Fibroblast of skin of abdomen (primary cell): ENCODE results near the gene PLCL1.

Experiments used
- DNase-seq: peaks from one replicate; pipeline ENCODE4 v3.0.0-alpha.2; 2013

PLCL1 gene

DNA sequence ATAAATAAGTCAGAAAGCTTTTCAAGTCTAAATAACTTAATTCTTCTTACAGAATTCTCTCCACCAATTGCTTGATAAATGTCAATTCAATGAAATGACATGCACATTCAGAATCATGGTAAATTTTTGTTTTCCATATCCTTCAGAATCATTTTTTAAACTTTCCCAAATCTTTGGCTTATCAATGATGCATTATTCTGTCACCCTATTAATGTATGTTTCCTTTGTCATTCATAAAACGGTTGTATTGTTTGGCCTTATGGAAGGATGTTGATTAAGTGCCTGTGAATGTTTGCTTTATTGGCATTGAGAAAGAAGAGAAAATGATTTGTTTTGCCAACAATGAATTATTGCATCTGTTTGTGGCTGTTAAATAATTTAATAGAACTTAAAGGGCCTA lies 260.9 kb downstream of the PLCL1 start:
- no peak for DNase-seq

GRCh38 chr2:198066597-198066996 lies 262.2 kb downstream of the PLCL1 start:
- no peak for DNase-seq

- no peak for DNase-seq
Observed at GRCh38 chr2:198072655-198073054, 268.3 kb downstream of the PLCL1 start.

- no peak for DNase-seq
Observed at GRCh38 chr2:198073253-198073652, 268.9 kb downstream of the PLCL1 start.

DNA sequence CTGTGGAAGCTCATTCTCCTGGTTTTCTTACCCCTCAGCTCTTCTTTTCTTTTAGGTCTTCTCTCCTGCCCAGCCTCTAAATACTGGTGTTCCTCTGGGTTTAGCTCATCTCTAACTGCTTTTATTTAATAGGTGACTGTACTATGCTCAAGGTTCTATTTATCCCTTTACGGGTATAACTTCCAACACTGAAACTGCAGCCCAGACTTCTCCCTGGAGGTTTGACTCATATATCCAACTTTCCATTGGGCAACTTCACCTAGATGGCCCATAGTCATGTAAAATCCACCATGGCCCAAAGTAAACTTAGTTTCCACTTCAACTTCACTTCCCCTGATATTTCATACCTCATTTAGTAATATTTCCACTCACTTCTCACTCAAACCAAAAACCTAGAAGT lies 273.1 kb downstream of the PLCL1 start:
- no peak for DNase-seq

DNA sequence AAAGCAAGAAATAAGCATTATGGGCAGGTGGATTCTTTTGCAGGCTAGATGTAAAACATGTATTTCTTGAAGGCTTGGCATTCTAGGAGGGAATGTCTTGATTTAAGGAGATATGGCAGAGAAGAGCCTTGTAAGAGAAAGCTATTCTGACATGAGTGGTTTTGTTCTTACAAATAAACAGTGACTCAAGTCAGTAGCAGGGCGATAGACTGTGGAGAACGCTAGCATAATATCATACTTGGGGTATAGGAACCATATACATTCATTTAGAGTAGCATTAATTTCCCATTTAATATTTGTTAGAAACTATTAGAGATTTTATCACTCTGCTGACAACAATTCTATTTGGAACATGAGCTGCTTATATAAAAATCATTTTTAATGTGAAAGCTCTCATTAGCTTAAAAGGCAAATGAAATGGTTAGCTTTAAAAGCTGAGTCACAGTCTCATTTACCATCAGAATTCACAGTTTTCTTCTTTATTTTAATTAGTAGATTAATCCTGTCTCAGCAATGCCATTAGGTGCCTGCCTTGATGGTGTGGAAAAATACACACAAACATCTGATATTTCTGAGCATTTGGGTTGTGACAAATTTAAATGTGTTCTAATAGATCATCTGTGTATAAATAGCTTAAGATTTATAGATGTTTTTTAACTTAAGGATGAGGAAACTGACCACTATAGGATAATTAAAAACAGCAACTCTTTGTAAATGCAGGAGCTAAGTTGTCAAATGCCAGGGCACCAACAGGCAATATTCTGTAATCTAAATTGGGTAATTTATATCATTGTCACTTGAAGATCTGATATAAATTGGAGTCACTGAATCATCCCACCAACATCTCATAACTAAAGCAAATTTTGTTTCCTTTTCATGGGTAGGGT lies 276.7 kb downstream of the PLCL1 start:
- no peak for DNase-seq

GRCh38 chr2:198084156-198084555 lies 279.8 kb downstream of the PLCL1 start:
- DNase-seq = no peak

DNA sequence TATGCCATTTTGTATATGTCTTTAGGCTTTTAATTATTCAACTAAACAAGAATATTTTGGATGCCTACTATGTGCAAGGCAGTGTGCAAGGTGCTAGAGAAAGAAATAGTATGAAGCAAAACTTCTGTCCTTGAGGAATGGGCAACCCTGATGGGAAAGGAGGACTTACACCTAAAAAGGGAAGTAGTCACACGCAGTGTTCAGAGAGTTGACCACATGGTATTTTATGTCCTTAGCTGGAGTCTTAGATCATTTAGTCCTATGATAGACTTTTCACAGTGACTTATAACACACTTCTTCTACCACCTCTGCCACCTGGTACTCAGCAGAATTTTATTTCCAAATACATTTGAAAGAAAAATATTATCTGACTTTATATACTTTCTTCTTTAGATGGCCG lies 291.6 kb downstream of the PLCL1 start:
- no peak for DNase-seq

- no peak for DNase-seq
Observed at GRCh38 chr2:198096965-198097364, 292.6 kb downstream of the PLCL1 start.

GRCh38 chr2:198097630-198098029 lies 293.2 kb downstream of the PLCL1 start:
- DNase-seq = no peak

DNA sequence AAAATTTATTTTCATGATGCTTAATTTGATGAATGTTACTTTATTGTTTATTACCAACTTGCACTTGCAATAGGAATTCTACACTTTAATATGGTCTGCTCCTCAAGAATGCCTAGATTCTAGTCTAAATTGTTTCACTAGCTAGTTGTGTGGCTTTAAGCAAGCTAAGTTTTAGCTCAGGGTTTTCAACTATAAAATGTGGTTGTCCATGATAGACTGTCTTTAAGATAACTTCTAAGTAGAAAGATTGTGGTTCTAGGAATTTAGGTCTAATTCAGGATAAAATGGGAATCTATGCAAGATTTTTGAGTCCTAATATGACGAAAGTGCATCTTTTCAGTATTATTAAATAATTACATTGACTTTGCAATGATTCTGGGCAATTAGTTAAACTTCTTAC lies 294.0 kb downstream of the PLCL1 start:
- DNase-seq = no peak

DNA sequence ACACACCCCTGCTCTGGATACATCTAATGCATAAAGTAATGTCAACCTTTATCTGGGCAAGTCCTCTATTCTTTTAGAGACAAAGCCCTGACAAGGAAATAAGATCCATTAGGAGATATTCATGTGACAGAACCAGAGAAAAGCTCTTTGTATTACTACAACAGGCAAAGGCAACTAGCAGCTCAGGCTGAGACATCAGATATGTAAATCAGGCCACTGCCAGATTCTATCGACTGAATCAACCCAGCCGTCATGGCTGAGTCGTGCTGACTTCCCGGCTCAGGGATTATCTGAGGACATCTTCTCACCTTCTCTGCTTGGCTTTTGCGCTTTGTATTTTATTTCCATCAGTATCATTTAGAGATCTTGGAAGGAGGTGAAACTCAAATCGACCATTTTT lies 294.5 kb downstream of the PLCL1 start:
- DNase-seq = peak; percentile 23

DNA sequence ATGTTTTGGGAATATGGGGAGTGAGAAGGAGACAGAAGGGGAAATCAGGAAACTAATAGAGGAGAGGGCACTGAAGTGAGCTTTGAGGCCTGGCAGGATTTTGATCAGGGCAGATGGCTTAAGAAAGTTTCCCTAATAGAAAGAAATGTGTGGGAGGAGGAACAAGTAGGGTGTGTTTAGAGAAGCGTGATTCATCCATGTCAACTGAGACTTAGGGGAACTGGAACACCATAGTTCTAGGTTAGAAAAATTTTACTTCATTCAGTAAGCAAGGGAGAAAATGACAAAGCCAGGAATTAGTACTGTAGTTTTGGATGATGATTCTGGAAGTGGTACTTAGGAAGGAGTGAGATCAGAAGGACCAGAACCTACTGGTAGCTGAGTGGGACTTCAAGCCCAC lies 296.0 kb downstream of the PLCL1 start:
- DNase-seq = no peak

DNA sequence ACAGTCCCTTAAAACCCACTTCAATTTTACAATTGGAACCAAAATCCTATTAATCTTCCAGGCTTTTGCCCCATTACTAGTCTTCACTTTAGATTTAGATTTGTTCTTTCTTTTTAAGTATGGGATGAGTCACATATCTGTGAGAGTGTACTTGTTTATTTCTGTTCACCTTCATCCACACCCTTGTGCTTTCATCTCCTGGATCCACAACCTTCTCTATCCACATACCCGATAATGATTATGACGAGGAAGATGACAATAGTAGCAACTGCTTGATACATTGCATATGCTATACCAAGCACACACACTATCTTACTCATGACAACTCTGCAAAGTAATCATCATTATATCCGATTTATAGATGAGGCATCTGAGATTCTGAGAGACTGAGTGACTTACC lies 297.3 kb downstream of the PLCL1 start:
- no peak for DNase-seq

DNA sequence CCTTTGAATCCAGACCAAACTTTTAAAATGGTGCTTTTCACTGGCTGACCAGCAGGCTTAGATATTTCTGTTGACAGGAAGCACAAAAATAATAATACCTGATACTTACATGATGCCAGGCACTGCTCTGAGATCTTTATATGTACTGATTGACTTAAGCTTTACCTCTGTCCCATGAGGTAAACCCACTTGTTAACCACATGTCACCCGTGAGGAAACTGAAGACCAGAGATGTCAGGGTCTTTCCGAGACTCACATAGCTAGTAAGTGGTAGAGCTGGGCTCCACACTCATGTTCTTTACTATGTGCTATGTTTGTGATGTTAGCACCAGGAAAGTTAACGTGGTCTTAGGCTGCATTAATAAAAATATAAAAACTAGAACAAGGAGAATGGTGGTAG lies 297.7 kb downstream of the PLCL1 start:
- no peak for DNase-seq

- no peak for DNase-seq
Observed at GRCh38 chr2:198102856-198103255, 298.5 kb downstream of the PLCL1 start.

DNA sequence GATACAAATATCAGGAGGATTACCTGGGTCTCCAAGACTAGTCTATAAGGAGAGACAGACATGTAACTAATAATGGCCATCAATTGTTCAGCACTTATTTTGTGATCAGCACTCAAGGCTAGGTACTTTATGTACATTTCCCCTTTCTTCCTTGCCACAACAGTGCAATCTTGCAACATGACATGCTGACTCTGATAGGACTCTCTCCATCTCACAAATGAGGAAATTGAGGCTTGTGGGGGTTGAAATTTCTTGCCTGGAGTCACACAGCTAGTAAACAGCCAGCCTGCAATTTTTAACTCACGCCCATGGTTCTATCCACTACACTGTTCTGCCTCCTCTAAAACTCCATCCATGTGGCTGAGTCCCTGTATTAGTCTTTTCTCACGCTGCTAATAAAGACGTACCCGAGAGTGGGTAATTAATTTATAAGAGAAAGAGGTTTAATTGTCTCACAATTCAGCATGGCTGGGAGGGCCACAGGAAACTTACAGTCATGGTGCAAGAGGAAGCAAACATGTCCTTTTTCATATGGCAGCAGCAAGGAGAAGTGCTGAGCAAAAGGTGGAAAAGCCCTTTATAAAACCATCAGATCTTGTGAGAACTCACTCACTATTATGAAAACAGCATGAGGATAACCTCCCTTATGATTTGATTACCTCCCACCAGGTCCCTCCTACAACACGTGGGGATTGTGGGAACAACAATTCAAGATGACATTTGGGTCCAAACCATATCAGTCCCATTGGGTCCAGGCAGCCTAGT lies 302.4 kb downstream of the PLCL1 start:
- no peak for DNase-seq

DNA sequence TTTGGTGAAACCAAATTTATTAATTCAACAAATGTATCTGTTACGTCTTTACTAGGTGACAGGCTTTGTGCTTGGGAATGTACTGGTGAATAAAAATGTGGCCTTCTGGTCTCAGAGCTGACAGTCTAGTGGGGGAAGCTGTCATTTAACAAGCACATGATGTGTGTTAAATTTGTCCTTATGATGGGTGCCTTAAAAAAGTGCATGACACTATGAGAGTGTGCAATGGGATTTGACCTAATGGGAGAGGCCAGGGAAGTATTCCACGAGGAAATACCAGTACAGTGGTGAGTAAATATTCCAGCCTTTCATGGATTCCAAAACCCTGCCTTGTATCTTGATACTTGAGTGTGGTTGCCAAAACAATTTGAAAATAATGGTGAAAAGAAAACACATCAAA lies 308.9 kb downstream of the PLCL1 start:
- no peak for DNase-seq

GRCh38 chr2:198114064-198114463 lies 309.7 kb downstream of the PLCL1 start:
- DNase-seq = no peak

GRCh38 chr2:198115201-198115600 lies 310.8 kb downstream of the PLCL1 start:
- DNase-seq = no peak

DNA sequence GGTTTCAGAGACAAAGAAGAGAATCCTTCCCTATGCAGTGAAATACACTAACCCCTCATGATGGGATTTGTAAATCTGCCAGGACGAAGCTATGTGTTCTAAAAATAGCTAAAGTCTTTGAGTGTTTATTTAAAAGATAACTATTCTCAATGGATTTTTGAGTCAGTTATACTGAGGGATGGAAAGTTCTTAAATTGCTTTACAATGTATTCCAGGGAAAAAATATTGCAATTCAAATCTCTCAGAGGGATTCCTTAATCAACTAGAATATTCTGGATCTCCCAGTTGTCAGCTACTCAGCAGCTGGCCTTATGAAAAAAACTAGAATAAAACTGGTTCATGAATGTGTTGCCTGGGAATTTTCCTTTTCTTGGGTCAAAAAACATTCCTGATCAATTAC lies 312.4 kb downstream of the PLCL1 start:
- DNase-seq = peak; percentile 52

DNA sequence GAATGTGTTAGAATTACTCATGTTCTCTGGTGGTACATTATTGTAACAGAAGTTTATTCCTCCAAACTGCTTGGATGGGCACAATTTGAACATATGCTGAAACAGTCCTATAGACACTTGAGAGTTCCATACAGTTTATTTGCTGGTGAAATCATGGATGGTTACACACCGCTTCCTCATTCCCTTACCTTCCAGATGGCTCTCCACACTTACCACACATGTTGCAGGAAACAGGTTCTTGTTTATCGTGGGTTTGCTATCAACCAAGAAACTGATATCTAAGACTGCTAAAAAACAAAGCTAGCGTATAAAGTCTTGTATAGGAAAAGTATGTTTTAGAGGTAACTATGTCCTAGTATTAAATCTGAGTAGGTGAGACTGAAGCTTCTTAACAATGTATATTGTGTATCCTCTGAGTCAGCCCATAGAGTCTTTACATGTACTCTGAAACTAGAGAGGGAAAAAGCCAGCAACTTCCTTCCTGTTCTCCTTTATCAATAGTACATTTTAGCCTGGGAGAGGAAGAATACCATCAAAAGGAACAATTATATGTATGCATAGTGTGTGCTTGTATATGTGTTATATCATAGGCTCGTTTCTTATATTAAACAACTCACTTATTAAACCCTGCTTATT lies 313.1 kb downstream of the PLCL1 start:
- no peak for DNase-seq

DNA sequence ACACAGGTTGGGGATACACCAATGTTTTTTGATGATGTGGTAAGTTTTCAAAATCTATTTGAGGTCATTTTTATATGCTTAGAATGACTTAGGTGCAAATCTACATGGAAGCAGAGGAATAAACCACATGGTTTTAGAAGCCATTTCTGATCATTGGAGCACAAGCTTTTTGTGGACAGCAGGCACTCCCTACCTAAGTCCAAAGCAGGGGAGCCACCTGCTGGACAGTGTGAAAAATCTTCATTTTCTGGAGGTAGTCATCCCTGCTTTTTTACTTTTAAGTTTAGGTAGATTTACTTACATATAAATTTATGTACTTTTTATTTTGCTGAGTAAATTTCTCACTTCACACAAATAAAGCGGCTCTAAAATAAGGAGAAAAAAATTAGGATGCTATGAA lies 323.2 kb downstream of the PLCL1 start:
- DNase-seq = peak; percentile 64

GRCh38 chr2:198129609-198130008 lies 325.2 kb downstream of the PLCL1 start:
- DNase-seq = no peak
